HepG2 (cell line): ENCODE measurements around the gene HSD3B7. TPM values are rescaled to one million over a fixed set of nuclear protein-coding genes. Genes with fewer than 3 reads are reported as not detected.

Experiments
- ATF5 ChIP-seq: sonication (generic); formaldehyde crosslinking; IDR thresholded peaks from 2 replicates; pipeline ENCODE4 v1.4.0; 2020; ENCODE audit warnings: mild to moderate bottlenecking, low read depth, missing genetic modification reagents
- CBX1 ChIP-seq: IDR thresholded peaks from one replicate; pipeline ENCODE4 v1.6.1; 2016; ENCODE audit warnings: antibody characterized with exemption, low read depth
- IKZF4 ChIP-seq: sonication (generic); formaldehyde crosslinking; IDR thresholded peaks from 2 replicates; pipeline ENCODE4 v1.5.1; 2020; ENCODE audit warnings: borderline replicate concordance, mild to moderate bottlenecking, low read depth, missing genetic modification reagents; ENCODE audit errors: not compliant biosample characterization
- KDM4B ChIP-seq: sonication (generic); formaldehyde crosslinking; IDR thresholded peaks from 2 replicates; pipeline ENCODE4 v1.4.0; 2020; ENCODE audit warnings: missing genetic modification reagents
- KMT2A ChIP-seq: sonication (generic); formaldehyde crosslinking; IDR thresholded peaks from 2 replicates; pipeline ENCODE4 v1.4.0; 2020; ENCODE audit warnings: missing genetic modification reagents
- LCORL ChIP-seq, 2 experiments: fragments of 450-650 bp in 1 of 2; sonication (generic) in 1 of 2; formaldehyde crosslinking in 1 of 2; IDR thresholded peaks; 2 replicates each; pipeline versions ENCODE4 v1.5.0 to v1.6.1; 2017 to 2020; ENCODE audit warnings: antibody characterized with exemption in 1 of 2, missing genetic modification reagents in 1 of 2
- MAZ ChIP-seq, 2 experiments: sonication (generic) in 1 of 2; formaldehyde crosslinking in 1 of 2; IDR thresholded peaks; 2 replicates each; pipeline versions ENCODE4 v1.5.0 to v1.6.1; 2012 to 2020; ENCODE audit warnings: low read depth in 2 of 2, mild to moderate bottlenecking in 2 of 2, borderline replicate concordance in 1 of 2, improper control_type of control experiment in 1 of 2, low read length in 1 of 2, missing genetic modification reagents in 1 of 2, moderate library complexity in 1 of 2
- MBNL3 ChIP-seq: fragments of 250-450 bp; sonication (Bioruptor Pico); conservative IDR thresholded peaks from 2 replicates; pipeline ENCODE4 v1.8.0; 2022; ENCODE audit warnings: mild to moderate bottlenecking, inconsistent platforms
- NCOA2 ChIP-seq: sonication (generic); formaldehyde crosslinking; IDR thresholded peaks from 2 replicates; pipeline ENCODE4 v1.8.0; 2022; ENCODE audit warnings: inconsistent platforms
- NPAS2 ChIP-seq: sonication (generic); formaldehyde crosslinking; IDR thresholded peaks from 2 replicates; pipeline ENCODE4 v1.8.0; 2022; ENCODE audit warnings: mild to moderate bottlenecking, missing genetic modification reagents, borderline replicate concordance
- ONECUT2 ChIP-seq: sonication (generic); formaldehyde crosslinking; IDR thresholded peaks from 2 replicates; pipeline ENCODE4 v1.4.0; 2020; ENCODE audit warnings: missing genetic modification reagents
- PRMT3 ChIP-seq: sonication (generic); formaldehyde crosslinking; IDR thresholded peaks from 2 replicates; pipeline ENCODE4 v1.8.1; 2022; ENCODE audit warnings: low read depth, mild to moderate bottlenecking, moderate library complexity, missing genetic modification reagents, borderline replicate concordance
- RBM39 ChIP-seq: fragments of 200-400 bp; formaldehyde crosslinking; IDR thresholded peaks from one replicate; pipeline ENCODE4 v1.6.1; 2018; ENCODE audit warnings: antibody characterized with exemption, mild to moderate bottlenecking, low read depth, low read length; ENCODE audit not compliant: poor library complexity, severe bottlenecking
- SMARCC2 ChIP-seq: fragments of 450-650 bp; IDR thresholded peaks from 2 replicates; pipeline ENCODE4 v1.6.1; 2017; ENCODE audit warnings: antibody characterized with exemption, mild to moderate bottlenecking
- USF2 ChIP-seq, 2 experiments: sonication (generic) in 1 of 2; formaldehyde crosslinking in 1 of 2; IDR thresholded peaks; 2 replicates each; pipeline versions ENCODE4 v1.5.1 to v1.6.1; 2011 to 2020; ENCODE audit warnings: borderline replicate concordance in 1 of 2, low read depth in 1 of 2, low read length in 1 of 2, mild to moderate bottlenecking in 1 of 2, missing genetic modification reagents in 1 of 2, moderate library complexity in 1 of 2
- ZBTB14 ChIP-seq: sonication (generic); formaldehyde crosslinking; IDR thresholded peaks from 2 replicates; pipeline ENCODE4 v1.4.0; 2020; ENCODE audit warnings: missing genetic modification reagents
- ZNF24 ChIP-seq: fragments of 450-650 bp; IDR thresholded peaks from 2 replicates; pipeline ENCODE4 v1.6.1; 2017; ENCODE audit warnings: antibody characterized with exemption, mild to moderate bottlenecking
- ZNF563 ChIP-seq: sonication (generic); formaldehyde crosslinking; IDR thresholded peaks from 2 replicates; pipeline ENCODE4 v1.8.0; 2022; ENCODE audit warnings: mild to moderate bottlenecking, moderate library complexity, missing genetic modification reagents
- ZNF580 ChIP-seq: IDR thresholded peaks from 2 replicates; pipeline ENCODE4 v1.6.1; 2016; ENCODE audit warnings: low read depth, borderline replicate concordance
- ZNF761 ChIP-seq: sonication (generic); formaldehyde crosslinking; conservative IDR thresholded peaks from 2 replicates; pipeline ENCODE4 v1.4.0; 2020; ENCODE audit warnings: mild to moderate bottlenecking, missing genetic modification reagents
- ZNF770 ChIP-seq: sonication (generic); formaldehyde crosslinking; IDR thresholded peaks from 2 replicates; pipeline ENCODE4 v1.5.0; 2020; ENCODE audit warnings: mild to moderate bottlenecking, missing genetic modification reagents
- ZNF776 ChIP-seq: sonication (generic); formaldehyde crosslinking; IDR thresholded peaks from 2 replicates; pipeline ENCODE4 v1.4.0; 2020; ENCODE audit warnings: mild to moderate bottlenecking, missing genetic modification reagents
- ZNF879 ChIP-seq: sonication (generic); formaldehyde crosslinking; IDR thresholded peaks from 2 replicates; pipeline ENCODE4 v1.8.1; 2023; ENCODE audit warnings: missing genetic modification reagents
- ZSCAN31 ChIP-seq: sonication (generic); formaldehyde crosslinking; IDR thresholded peaks from 2 replicates; pipeline ENCODE4 v1.5.0; 2020; ENCODE audit warnings: low read depth, mild to moderate bottlenecking, missing genetic modification reagents
- polyA plus RNA-seq, 8 experiments: library from polyadenylated mRNA; depleted of rRNA in 3 of 8; stranded (reverse) in 7 of 8; unstranded in 1 of 8; fragments of >200 nt; fragmentation: Illumina TruSeq in 4 of 8; extraction: Trizol in 4 of 8; gene quantifications; 2 replicates each; pipeline versions ENCODE4 v1.2.1 to v1.2.3, GENCODE V29; 2011 to 2016; ENCODE audit warnings: low read depth in 4 of 8, missing spikeins in 1 of 8, mixed read lengths in 1 of 8; ENCODE audit not compliant: insufficient read depth in 1 of 8
- total RNA-seq, 5 experiments: library from RNA; depleted of rRNA; stranded (reverse); fragments of >200 nt; fragmentation: Illumina TruSeq; extraction: Trizol; gene quantifications; 2 replicates each; pipeline ENCODE4 v1.2.3, GENCODE V29; 2016; ENCODE audit warnings: low read depth in 1 of 5

The HSD3B7 gene
- total and polyA plus RNA-seq, 2 of the 13 experiments (the other 11 are each of a cell fraction or from before 2014, with no cell fraction given): 32.9 to 69.7 TPM

- TF ChIP-seq ZBTB14 (CRISPR knock-in tag): no peak
- no peak for TF ChIP-seq ONECUT2
- TF ChIP-seq PRMT3: no peak
- TF ChIP-seq KMT2A (CRISPR knock-in tag): no peak
- no peak for TF ChIP-seq MAZ (IDR thresholded peaks at IDR 0.05; ENCODE audit: borderline replicate concordance, low read depth, low read length)
- TF ChIP-seq MAZ (CRISPR knock-in tag; IDR thresholded peaks at IDR 0.05; ENCODE audit: low read depth): 0 out of 2 replicates have a peak, but pooled peaks have one; percentile 15
- no peak for TF ChIP-seq NPAS2 (CRISPR knock-in tag)
- TF ChIP-seq NCOA2 (CRISPR knock-in tag): no peak
- no peak for TF ChIP-seq USF2 (IDR thresholded peaks at IDR 0.05; ENCODE audit: low read depth, low read length)
- TF ChIP-seq USF2 (CRISPR knock-in tag; IDR thresholded peaks at IDR 0.05; ENCODE audit: borderline replicate concordance): no peak
- TF ChIP-seq LCORL (IDR thresholded peaks at IDR 0.05): no peak
- no peak for TF ChIP-seq LCORL (CRISPR knock-in tag; IDR thresholded peaks at IDR 0.05)
- no peak for TF ChIP-seq ZNF776 (CRISPR knock-in tag)
- TF ChIP-seq RBM39: peak; percentile 33
- no peak for TF ChIP-seq CBX1
- no peak for TF ChIP-seq ZNF580 (CRISPR knock-in tag)
- peak; percentile 13 for TF ChIP-seq IKZF4 (CRISPR knock-in tag)
- TF ChIP-seq MBNL3: no peak
- no peak for TF ChIP-seq ZNF770
- no peak for TF ChIP-seq ZNF24
- no peak for TF ChIP-seq ZNF879 (CRISPR knock-in tag)
- TF ChIP-seq ATF5 (CRISPR knock-in tag): no peak
- 0 out of 2 replicates have a peak, but pooled peaks have one; percentile 3 for TF ChIP-seq ZSCAN31 (CRISPR knock-in tag)
- no peak for TF ChIP-seq ZNF761
- no peak for TF ChIP-seq KDM4B (CRISPR knock-in tag)
- no peak; the same call in 1 of the 2 replicates for TF ChIP-seq ZNF563 (CRISPR knock-in tag)
- TF ChIP-seq SMARCC2: no peak
These were observed 31.9 kb upstream of the HSD3B7 start (continued) for GRCh38 chr16:30953111-30953510.
